GM20000 (cell line): ENCODE data around the gene NAV1.
"Not testable (repeated sequence)": the region's sequence is repeated elsewhere in the genome, so short reads cannot be mapped to it uniquely, and the experiment has no call there.

ENCODE experiments used
- DNase-seq: peaks from one replicate; pipeline ENCODE4 v3.0.0; 2012; ENCODE audit warnings: low spot score
- CTCF ChIP-seq: IDR thresholded peaks from 2 replicates; pipeline ENCODE4 v1.5.1; 2012; ENCODE audit warnings: mild to moderate bottlenecking, control low read depth; ENCODE audit errors: extremely low read depth, missing control alignments

The NAV1 gene

DNA sequence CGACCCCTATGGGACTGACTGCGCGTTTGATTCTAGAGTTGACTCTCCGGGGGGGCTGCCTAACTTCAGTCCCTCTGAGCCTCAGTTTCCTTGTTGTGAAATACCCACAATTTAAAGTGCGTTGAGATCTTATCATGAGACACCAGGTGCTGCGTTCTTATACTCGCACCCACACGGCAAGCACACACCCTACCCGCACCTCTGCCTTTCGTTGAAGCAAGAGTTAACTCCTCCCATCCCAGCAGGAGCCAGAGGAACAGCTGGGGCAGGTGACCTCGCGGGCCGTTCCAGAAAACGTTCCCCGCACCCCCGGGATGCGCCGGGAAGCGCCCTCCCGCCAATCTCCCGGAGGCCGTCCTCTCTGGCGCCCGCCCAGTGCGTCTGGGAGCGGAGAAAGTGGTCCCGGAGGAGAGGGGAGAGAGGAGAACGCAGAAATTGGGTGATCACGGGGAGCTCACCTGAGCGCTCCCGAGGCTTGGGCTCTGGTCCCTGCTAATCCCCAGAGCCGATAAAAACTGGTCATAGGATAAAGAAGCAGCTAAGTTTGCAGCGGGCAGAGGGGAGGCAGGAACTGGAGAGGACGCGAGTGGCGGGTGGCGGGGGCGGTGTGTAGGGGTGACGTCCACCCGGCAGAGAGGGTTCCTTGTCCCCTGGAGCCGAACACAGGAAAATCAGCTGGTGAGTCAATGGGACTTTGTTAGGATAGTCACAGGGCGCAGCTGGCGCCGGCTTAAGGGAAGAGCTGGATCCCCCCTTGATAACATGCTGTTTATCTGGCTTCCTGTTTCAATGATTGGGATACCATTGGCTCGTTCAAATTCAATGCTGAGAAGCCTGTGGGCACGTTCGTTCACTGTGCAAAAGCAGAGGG is 869 bp downstream of the NAV1 start:
- TF ChIP-seq CTCF, result no peak
- no peak for DNase-seq

- TF ChIP-seq CTCF, result no peak
- DNase-seq, result no peak
Measured at GRCh38 chr1:201540846-201541735, 2.2 kb downstream of the NAV1 start.

GRCh38 chr1:201542309-201543035 is 3.5 kb downstream of the NAV1 start:
- no peak for TF ChIP-seq CTCF
- no peak for DNase-seq

GRCh38 chr1:201543871-201544642 is 5.1 kb downstream of the NAV1 start:
- no peak for TF ChIP-seq CTCF
- no peak for DNase-seq

- no peak for TF ChIP-seq CTCF
- DNase-seq, result no peak
Measured at GRCh38 chr1:201544710-201545109, 5.8 kb downstream of the NAV1 start.

DNA sequence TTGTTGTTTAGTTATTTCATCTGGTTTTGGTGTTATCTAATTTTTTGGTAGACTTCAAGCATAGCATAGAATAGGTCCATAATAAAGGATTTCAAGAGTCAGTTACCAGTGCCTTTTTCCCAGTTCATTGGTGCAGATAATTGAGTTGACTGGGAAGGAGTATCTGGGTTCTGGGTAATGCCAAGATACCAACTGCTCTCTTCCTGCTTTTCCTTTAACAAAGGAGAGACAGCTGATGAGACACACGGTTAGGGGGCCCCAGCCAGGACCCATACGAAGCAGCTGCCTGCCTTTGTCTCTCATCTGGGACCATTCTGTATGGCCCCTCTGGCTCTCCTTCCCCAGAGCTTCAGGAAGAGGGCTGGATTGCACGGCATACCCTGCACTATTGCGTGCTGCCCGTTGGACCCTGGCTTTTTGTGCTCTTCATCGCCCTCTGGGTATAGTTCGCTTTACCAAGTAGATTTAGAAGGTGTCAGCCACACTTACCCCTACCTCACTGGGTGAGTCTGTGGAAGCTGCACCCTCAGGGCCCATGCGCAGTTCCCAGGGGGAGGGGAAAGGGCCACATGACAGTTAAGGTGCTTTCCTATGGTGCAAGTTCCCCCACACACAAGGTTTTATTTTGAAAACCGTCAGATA is 7.0 kb downstream of the NAV1 start:
- peak; percentile 32 for DNase-seq

DNA sequence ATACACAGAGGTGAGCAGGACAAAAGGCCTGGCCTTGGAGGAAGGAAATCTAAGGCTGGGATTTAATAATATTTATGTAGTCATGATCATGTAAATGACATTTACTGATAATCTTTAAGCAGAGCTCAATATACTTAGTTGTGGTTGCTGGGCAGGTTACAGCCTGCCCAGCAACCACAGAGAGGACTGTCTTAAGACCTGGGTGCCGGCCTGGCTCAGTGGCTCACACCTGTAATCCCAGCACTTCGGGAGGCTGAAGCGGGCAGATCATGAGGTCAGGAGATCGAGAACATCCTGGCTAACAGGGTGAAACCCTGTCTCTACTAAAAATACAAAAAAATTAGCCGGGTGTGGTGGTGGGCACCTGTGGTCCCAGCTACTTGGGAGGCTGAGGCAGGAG is 10.6 kb downstream of the NAV1 start:
- not testable (repeated sequence) for DNase-seq

More for the DNA sequence above, 7.0 kb downstream of the NAV1 start:
- no peak for TF ChIP-seq CTCF
